Measurements from ENCODE around the gene KRABD2.
"Not testable (repeated sequence)": the region's sequence is repeated elsewhere in the genome, so short reads cannot be mapped to it uniquely, and the experiment has no call there.

KRABD2 gene

GRCh38 chr17:8402921-8403536 is 26.5 kb upstream of the KRABD2 start:
- TF ChIP-seq, protein P1, sequence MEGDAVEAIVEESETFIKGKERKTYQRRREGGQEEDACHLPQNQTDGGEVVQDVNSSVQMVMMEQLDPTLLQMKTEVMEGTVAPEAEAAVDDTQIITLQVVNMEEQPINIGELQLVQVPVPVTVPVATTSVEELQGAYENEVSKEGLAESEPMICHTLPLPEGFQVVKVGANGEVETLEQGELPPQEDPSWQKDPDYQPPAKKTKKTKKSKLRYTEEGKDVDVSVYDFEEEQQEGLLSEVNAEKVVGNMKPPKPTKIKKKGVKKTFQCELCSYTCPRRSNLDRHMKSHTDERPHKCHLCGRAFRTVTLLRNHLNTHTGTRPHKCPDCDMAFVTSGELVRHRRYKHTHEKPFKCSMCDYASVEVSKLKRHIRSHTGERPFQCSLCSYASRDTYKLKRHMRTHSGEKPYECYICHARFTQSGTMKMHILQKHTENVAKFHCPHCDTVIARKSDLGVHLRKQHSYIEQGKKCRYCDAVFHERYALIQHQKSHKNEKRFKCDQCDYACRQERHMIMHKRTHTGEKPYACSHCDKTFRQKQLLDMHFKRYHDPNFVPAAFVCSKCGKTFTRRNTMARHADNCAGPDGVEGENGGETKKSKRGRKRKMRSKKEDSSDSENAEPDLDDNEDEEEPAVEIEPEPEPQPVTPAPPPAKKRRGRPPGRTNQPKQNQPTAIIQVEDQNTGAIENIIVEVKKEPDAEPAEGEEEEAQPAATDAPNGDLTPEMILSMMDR (IDR thresholded peaks at IDR 0.05; ENCODE audit: low read depth, low read length) = no peak
- no peak for DNase-seq (ENCODE audit: extremely low read depth, low read depth)

GRCh38 chr17:8401107-8401506 is 24.6 kb upstream of the KRABD2 start:
- TF ChIP-seq, protein P1 (IDR thresholded peaks at IDR 0.05; ENCODE audit: low read depth, low read length) = no peak
- DNase-seq (ENCODE audit: extremely low read depth, low read depth) = no peak

- TF ChIP-seq, protein P1 (IDR thresholded peaks at IDR 0.05; ENCODE audit: low read depth, low read length) = no peak
- no peak for DNase-seq (ENCODE audit: extremely low read depth, low read depth)
Measured at GRCh38 chr17:8398980-8399379, 22.5 kb upstream of the KRABD2 start.

GRCh38 chr17:8397636-8398035 is 21.1 kb upstream of the KRABD2 start, which contains the start of gene RNF222:
Gene RNF222 (minus strand): TSS chr17:8397827. CDS start chr17:8393461, 4,366 bp downstream.
- TF ChIP-seq, protein P1 (IDR thresholded peaks at IDR 0.05; ENCODE audit: low read depth, low read length) = no peak
- no peak for DNase-seq (ENCODE audit: extremely low read depth, low read depth)

GRCh38 chr17:8394497-8394896 is 18.0 kb upstream of the KRABD2 start:
- not testable (repeated sequence) for DNase-seq (ENCODE audit: extremely low read depth, low read depth)

- no peak for DNase-seq (ENCODE audit: extremely low read depth, low read depth)
- TF ChIP-seq, protein P1 (IDR thresholded peaks at IDR 0.05; ENCODE audit: low read depth, low read length) = no peak
Measured at GRCh38 chr17:8393470-8394231, 17.1 kb upstream of the KRABD2 start.

DNA sequence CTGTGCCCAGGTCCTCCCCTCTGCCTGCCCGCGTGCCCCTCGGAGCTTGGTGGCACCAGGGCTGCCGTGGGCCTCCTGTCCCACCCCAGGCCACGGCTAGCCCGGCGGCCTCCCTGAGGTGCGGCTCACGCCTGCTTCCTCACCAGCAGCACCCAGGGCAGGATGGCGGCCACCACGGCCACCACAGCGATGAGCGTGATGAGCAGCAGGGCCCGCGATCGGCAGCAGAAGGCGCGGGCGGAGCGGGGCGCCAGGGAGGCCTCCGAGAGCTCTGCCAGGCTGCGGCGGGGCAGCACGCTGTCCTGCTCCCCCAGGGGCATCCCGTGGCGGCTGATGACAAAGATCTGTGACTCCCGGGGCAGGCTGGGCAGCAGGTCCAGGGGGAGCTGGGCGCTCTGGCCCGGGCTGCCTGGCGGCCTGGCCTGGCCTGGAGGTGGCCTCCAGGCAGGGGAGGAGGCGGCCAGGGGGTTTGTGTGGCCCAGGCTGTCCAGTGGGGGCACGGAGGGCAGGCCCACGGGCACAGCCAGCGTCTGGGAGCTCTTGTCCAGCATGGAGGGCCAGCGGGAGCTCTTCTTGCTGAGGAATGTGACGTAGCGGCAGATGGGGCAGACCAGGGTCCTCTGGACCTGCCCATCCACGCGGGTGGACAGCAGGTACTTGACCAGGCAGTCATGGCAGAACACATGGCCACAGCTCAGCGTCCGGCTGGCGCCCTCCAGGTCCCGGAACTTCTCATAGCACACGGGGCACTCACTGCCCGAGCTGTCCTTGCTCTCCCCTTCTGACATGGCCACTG is 16.4 kb upstream of the KRABD2 start:
- TF ChIP-seq, protein P1 (IDR thresholded peaks at IDR 0.05; ENCODE audit: low read depth, low read length) = no peak

More for the DNA sequence above, 16.4 kb upstream of the KRABD2 start:
- DNase-seq (ENCODE audit: extremely low read depth, low read depth) = no peak
